Hepatocyte (in vitro differentiated cells): ENCODE results near the gene GTF3C1.

ENCODE experiments used
- CTCF ChIP-seq: fragments of 200-600 bp; sonication (generic); IDR thresholded peaks from 2 replicates; pipeline ENCODE4 v1.5.1; 2016; ENCODE audit warnings: antibody characterized with exemption, mild to moderate bottlenecking; ENCODE audit not compliant: poor library complexity
- EZH2 ChIP-seq: fragments of 200-600 bp; sonication (generic); IDR thresholded peaks from 2 replicates; pipeline ENCODE4 v1.6.1; 2016; ENCODE audit warnings: antibody characterized with exemption, mild to moderate bottlenecking, borderline replicate concordance
- EZH2phosphoT487 ChIP-seq: fragments of 200-600 bp; sonication (generic); IDR thresholded peaks from one replicate; pipeline ENCODE4 v1.6.1; 2018; ENCODE audit warnings: antibody characterized with exemption, mild to moderate bottlenecking, low read depth, moderate library complexity; ENCODE audit not compliant: unreplicated experiment, severe bottlenecking

DNA sequence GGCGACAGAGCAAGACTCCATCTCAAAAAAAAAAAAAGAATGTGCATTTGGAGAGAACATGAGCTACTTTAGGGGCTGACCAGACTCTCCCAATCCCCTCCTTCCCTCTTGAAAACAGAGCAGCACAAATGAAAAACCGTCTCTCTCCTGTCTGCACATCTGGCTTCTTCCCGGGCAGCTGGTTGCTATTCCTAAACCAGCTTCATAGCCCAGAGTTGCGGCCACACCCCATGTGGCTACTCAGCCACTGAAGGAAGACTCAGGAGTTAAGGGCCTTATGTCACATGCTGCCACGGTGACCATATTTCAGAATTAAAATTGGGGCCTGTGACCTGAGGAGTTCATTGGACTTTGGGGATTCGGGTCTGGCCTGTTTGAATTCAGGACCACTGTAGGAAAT is 48.5 kb upstream of the GTF3C1 start:
- TF ChIP-seq EZH2phosphoT487 (no peak), CTCF (no peak), EZH2 (no peak)
